Activated CD8-positive, alpha-beta T cell treated with anti-CD3 and anti-CD28 coated beads, Interleukin-2, amount 10 ng/mL, durations not matched to agents 7 days and 5 days (primary cell): Measurements from ENCODE around the gene SPATA25. TPM values are rescaled to one million over a fixed set of nuclear protein-coding genes. Genes with fewer than 3 reads are reported as not detected.

Experiments used
- ATAC-seq: fragments of 150-1000 bp; cut with Tn5 transposase; one replicate; pipeline ENCODE4 v1.10.0; 2021; ENCODE audit warnings: moderate library complexity
- CTCF ChIA-PET: fragments of 350-600 bp; sonication (Branson Sonifier 250); formaldehyde crosslinking; loops from one replicate; lab custom pipeline; 2021; ENCODE audit warnings: antibody characterized with exemption; lab: Charles Lee
- POLR2A ChIA-PET: fragments of 350-600 bp; sonication (Branson Sonifier 250); formaldehyde crosslinking; loops from one replicate; lab custom pipeline; 2021; ENCODE audit warnings: antibody characterized with exemption; lab: Charles Lee
- DNase-seq: peaks from one replicate; pipeline ENCODE4 v3.0.0-alpha.2; 2020
- H3K27ac Mint-ChIP-seq: one replicate; pipeline ENCODE4 v1.8.0; 2021; ENCODE audit warnings: mild to moderate bottlenecking, mixed read lengths
- H3K27me3 Mint-ChIP-seq: one replicate; pipeline ENCODE4 v1.8.0; 2021; ENCODE audit warnings: low read depth, mixed read lengths
- H3K36me3 Mint-ChIP-seq: one replicate; pipeline ENCODE4 v1.8.0; 2021; ENCODE audit warnings: low read depth, mixed read lengths
- H3K4me1 Mint-ChIP-seq: one replicate; pipeline ENCODE4 v1.8.0; 2021; ENCODE audit warnings: low read depth, mixed read lengths
- H3K4me3 Mint-ChIP-seq: one replicate; pipeline ENCODE4 v1.8.0; 2021; ENCODE audit warnings: mild to moderate bottlenecking, mixed read lengths
- H3K9me3 Mint-ChIP-seq: one replicate; pipeline ENCODE4 v1.8.0; 2022; ENCODE audit warnings: mixed read lengths; ENCODE audit not compliant: insufficient read depth
- total RNA-seq, 2 experiments: library from RNA; stranded (reverse); gene quantifications; one replicate each; pipeline ENCODE4 v1.2.3, GENCODE V29; 2021

SPATA25 gene
- total RNA-seq, 2 experiments from 2014 or later = 0.76 to 1.4 TPM

- ATAC-seq (no peak), DNase-seq (no peak)
- Mint-ChIP-seq H3K27ac (no peak overlapping the region), H3K36me3 (peaks cover 35% of the 10 kb centered on the region), H3K4me3 (no peak overlapping the region), H3K9me3 (no peaks in the 10 kb centered on the region), H3K27me3 (no peaks in the 10 kb centered on the region), H3K4me1 (no peaks in the 10 kb centered on the region)
- ChIA-PET POLR2A (interaction anchor here (1.3 kb wide), 1 partner anchor 13 kb away, joined by 5 read pairs; no protein-coding TSS in a partner anchor), CTCF (no interaction called here)
These were observed 42.0 kb downstream of the SPATA25 start for GRCh38 chr20:45845452-45845851.

GRCh38 chr20:45843506-45843905, 43.9 kb downstream of the SPATA25 start:
- Mint-ChIP-seq H3K4me3 (no peak overlapping the region), H3K4me1 (no peaks in the 10 kb centered on the region), H3K27ac (no peak overlapping the region), H3K9me3 (no peaks in the 10 kb centered on the region), H3K27me3 (no peaks in the 10 kb centered on the region), H3K36me3 (peaks cover 26% of the 10 kb centered on the region)
- POLR2A ChIA-PET = no interaction called here
- DNase-seq (no peak), ATAC-seq (no peak)
- CTCF ChIA-PET = no interaction called here

- Mint-ChIP-seq H3K9me3 (no peaks in the 10 kb centered on the region), H3K27me3 (no peaks in the 10 kb centered on the region), H3K4me3 (no peak overlapping the region), H3K36me3 (peaks cover 26% of the 10 kb centered on the region), H3K4me1 (no peaks in the 10 kb centered on the region), H3K27ac (no peak overlapping the region)
- ChIA-PET CTCF (no interaction called here), POLR2A (interaction anchor here (1.9 kb wide), 1 partner anchor 15 kb away, joined by 11 read pairs; the partner anchor contains the start of genes ACOT8 and ZSWIM3)
- DNase-seq (no peak), ATAC-seq (no peak)
These were observed 45.1 kb downstream of the SPATA25 start for GRCh38 chr20:45842169-45842812.

- Mint-ChIP-seq H3K36me3 (peaks cover 26% of the 10 kb centered on the region), H3K9me3 (no peaks in the 10 kb centered on the region)
- CTCF ChIA-PET = interaction anchor here (1.2 kb wide), 1 partner anchor 11 kb away, joined by 3 read pairs; no protein-coding TSS in a partner anchor
These were observed 45.9 kb downstream of the SPATA25 start for GRCh38 chr20:45841407-45842129.

GRCh38 chr20:45840700-45841198, 46.7 kb downstream of the SPATA25 start:
- no peak overlapping the region for H3K4me3 Mint-ChIP-seq
- H3K27me3 Mint-ChIP-seq = no peaks in the 10 kb centered on the region
- no peaks in the 10 kb centered on the region for H3K4me1 Mint-ChIP-seq
- DNase-seq (no peak), ATAC-seq (no peak)
- peaks cover 26% of the 10 kb centered on the region for H3K36me3 Mint-ChIP-seq
- ChIA-PET CTCF (interaction anchor here (1.2 kb wide), 1 partner anchor 12 kb away, joined by 3 read pairs; no protein-coding TSS in a partner anchor), POLR2A (interaction anchor here (0.6 to 1.5 kb wide), 4 partner anchors 10 to 96 kb away, joined by 3 to 5 read pairs (median 3); partner anchors contain the start of genes DNTTIP1 and WFDC3)
- H3K27ac Mint-ChIP-seq = no peak overlapping the region
- no peaks in the 10 kb centered on the region for H3K9me3 Mint-ChIP-seq

More at GRCh38 chr20:45841407-45842129, 45.9 kb downstream of the SPATA25 start:
- Mint-ChIP-seq H3K4me1 (no peaks in the 10 kb centered on the region), H3K4me3 (no peak overlapping the region), H3K27me3 (no peaks in the 10 kb centered on the region), H3K27ac (no peak overlapping the region)
- no peak for DNase-seq
- no peak for ATAC-seq
- POLR2A ChIA-PET = interaction anchor here (1.9 kb wide), 1 partner anchor 16 kb away, joined by 11 read pairs; the partner anchor contains the start of genes ACOT8 and ZSWIM3

GRCh38 chr20:45836841-45837240, 50.6 kb downstream of the SPATA25 start:
- Mint-ChIP-seq H3K4me3 (no peak overlapping the region), H3K4me1 (peaks cover 13% of the 10 kb centered on the region), H3K36me3 (no peaks in the 10 kb centered on the region), H3K27me3 (no peaks in the 10 kb centered on the region), H3K9me3 (no peaks in the 10 kb centered on the region), H3K27ac (no peak overlapping the region)
- POLR2A ChIA-PET = no interaction called here
- DNase-seq (no peak), ATAC-seq (no peak)
- CTCF ChIA-PET = interaction anchor here (2.1 kb wide), 1 partner anchor 13 kb away, joined by 5 read pairs; no protein-coding TSS in a partner anchor

Other genes starting within 250 kb of the SPATA25 start
- not detected for gene WFDC11, start 217.4 kb downstream of the SPATA25 start, total RNA-seq
- gene WFDC13, start 185.6 kb downstream of the SPATA25 start, total RNA-seq = not detected
- gene WFDC10B, start 182.6 kb downstream of the SPATA25 start, total RNA-seq = not detected
- gene SPINT4, start 165.3 kb downstream of the SPATA25 start, total RNA-seq = not detected
- not detected for gene WFDC3, start 95.7 kb downstream of the SPATA25 start, total RNA-seq
- 10 to 100 TPM; 34.7 to 34.8 TPM for gene DNTTIP1, start 95.7 kb downstream of the SPATA25 start, total RNA-seq
- gene UBE2C, start 75.0 kb downstream of the SPATA25 start, total RNA-seq = 100 to 1,000 TPM; 251 to 261 TPM
- not detected for gene TNNC2, start 60.3 kb downstream of the SPATA25 start, total RNA-seq
- 1 to 10 TPM; 1.6 to 1.7 TPM for gene SNX21, start 53.8 kb downstream of the SPATA25 start, total RNA-seq
- gene ACOT8, start 30.2 kb downstream of the SPATA25 start, total RNA-seq = 10 to 100 TPM; 29.3 to 32.1 TPM
- gene ZSWIM3, start 30.0 kb downstream of the SPATA25 start, total RNA-seq = 1 to 10 TPM; 5.1 to 5.8 TPM
- gene ZSWIM1, start 6.4 kb downstream of the SPATA25 start, total RNA-seq = 1 to 10 TPM; 7.0 TPM
- 1 to 10 TPM; 1.1 to 1.3 TPM for gene NEURL2, start 3.6 kb upstream of the SPATA25 start, total RNA-seq
- 10 to 100 TPM; 63.4 to 64.1 TPM for gene CTSA, start 3.7 kb upstream of the SPATA25 start, total RNA-seq
- gene PLTP, start 24.5 kb upstream of the SPATA25 start, total RNA-seq = 1 to 10 TPM; 2.2 to 2.8 TPM
- 10 to 100 TPM; 40.3 to 41.2 TPM for gene PCIF1, start 47.1 kb upstream of the SPATA25 start, total RNA-seq
- gene ZNF335, start 84.6 kb upstream of the SPATA25 start, total RNA-seq = 10 to 100 TPM; 33.1 to 34.5 TPM
- not detected for gene MMP9, start 121.3 kb upstream of the SPATA25 start, total RNA-seq
- 1 to 10 TPM; 1.3 to 1.7 TPM for gene SLC12A5, start 141.6 kb upstream of the SPATA25 start, total RNA-seq
- gene NCOA5, start 202.3 kb upstream of the SPATA25 start, total RNA-seq = 10 to 100 TPM; 30.3 to 30.9 TPM
- 1 to 10 TPM in 1 of 2 experiments, under 1 TPM in 1; 0.94 to 1.0 TPM for gene CD40, start 230.7 kb upstream of the SPATA25 start, total RNA-seq